Measurements from ENCODE around the gene SUPT16H. TPM values are rescaled to one million over a fixed set of nuclear protein-coding genes. Genes with fewer than 3 reads are reported as not detected.

The SUPT16H gene
- total RNA-seq (61.2 TPM), polyA plus RNA-seq (ENCODE audit: insufficient read depth in 1 of 8, insufficient read length in 8 of 8, low replicate concordance in 1 of 8) (10 to 100 TPM; 68.0 to 93.1 (median 78.9) TPM)
- long read RNA-seq, donor 1, full-length matches to known transcripts = 6 of 18 reads
- long read RNA-seq, donor 1, partial matches to known transcripts = 12 of 18 reads
- long read RNA-seq, donor 1, other reads (novel, unspliced or antisense) = 0 of 18 reads
- long read RNA-seq, donor 2, full-length matches to known transcripts = 3 of 3 reads
- long read RNA-seq, donor 2, partial matches to known transcripts = 0 of 3 reads
- long read RNA-seq, donor 2, other reads (novel, unspliced or antisense) = 0 of 3 reads
- long read RNA-seq, donor 3, full-length matches to known transcripts = 5 of 25 reads
- long read RNA-seq, donor 3, partial matches to known transcripts = 20 of 25 reads
- long read RNA-seq, donor 3, other reads (novel, unspliced or antisense) = 0 of 25 reads
- long read RNA-seq, donor 4, full-length matches to known transcripts = 2 of 12 reads
- long read RNA-seq, donor 4, partial matches to known transcripts = 10 of 12 reads
- long read RNA-seq, donor 4, other reads (novel, unspliced or antisense) = 0 of 12 reads
- long read RNA-seq, donor 5, full-length matches to known transcripts = 14 of 80 reads
- long read RNA-seq, donor 5, partial matches to known transcripts = 66 of 80 reads
- long read RNA-seq, donor 5, other reads (novel, unspliced or antisense) = 0 of 80 reads
- long read RNA-seq, donor 6, full-length matches to known transcripts = 11 of 47 reads
- long read RNA-seq, donor 6, partial matches to known transcripts = 36 of 47 reads
- long read RNA-seq, donor 6, other reads (novel, unspliced or antisense) = 0 of 47 reads
- long read RNA-seq, donor 7, full-length matches to known transcripts = 3 of 41 reads
- long read RNA-seq, donor 7, partial matches to known transcripts = 38 of 41 reads
- long read RNA-seq, donor 7, other reads (novel, unspliced or antisense) = 0 of 41 reads
- long read RNA-seq, donor 8, full-length matches to known transcripts = 11 of 18 reads
- long read RNA-seq, donor 8, partial matches to known transcripts = 7 of 18 reads
- long read RNA-seq, donor 8, other reads (novel, unspliced or antisense) = 0 of 18 reads
- long read RNA-seq, donor 9, full-length matches to known transcripts = 5 of 16 reads
- long read RNA-seq, donor 9, partial matches to known transcripts = 11 of 16 reads
- long read RNA-seq, donor 9, other reads (novel, unspliced or antisense) = 0 of 16 reads
- long read RNA-seq, donor 10, full-length matches to known transcripts = 11 of 35 reads
- long read RNA-seq, donor 10, partial matches to known transcripts = 24 of 35 reads
- long read RNA-seq, donor 10, other reads (novel, unspliced or antisense) = 0 of 35 reads
- long read RNA-seq, donor 11, full-length matches to known transcripts = 4 of 17 reads
- long read RNA-seq, donor 11, partial matches to known transcripts = 13 of 17 reads
- long read RNA-seq, donor 11, other reads (novel, unspliced or antisense) = 0 of 17 reads

GRCh38 chr14:21383848-21384493, at the start of gene SUPT16H:
Gene SUPT16H, minus strand, starts transcription at chr14:21384019. Its CDS starts 92 bp downstream, at chr14:21383927.
- Histone ChIP-seq H3K36me3 (ENCODE audit: control insufficient read depth, insufficient read depth, low read length) (peaks cover 25% of the 10 kb centered on the region), H3K9me3 (replicated peaks; ENCODE audit: control insufficient read depth, low read depth, low read length) (no peaks in the 10 kb centered on the region), H3K4me1 (ENCODE audit: control insufficient read depth, insufficient read depth, low read length) (peaks cover 4% of the 10 kb centered on the region), H3K27ac (ENCODE audit: low read length) (peak within 1 kb of the TSS; percentile 98), H3K4me3 (ENCODE audit: low read length) (peak within 1 kb of the TSS; percentile 89), H3K27me3 (ENCODE audit: control insufficient read depth, insufficient read depth, low read length) (no peaks in the 10 kb centered on the region)
- under 1% methylated on average over 36 of the region's 54 CpGs for WGBS (ENCODE audit: insufficient coverage)
- peak; percentile 99 for DNase-seq

- DNase-seq = no peak
- Histone ChIP-seq H3K9me3 (replicated peaks; ENCODE audit: control insufficient read depth, low read depth, low read length) (no peaks in the 10 kb centered on the region), H3K4me3 (ENCODE audit: low read length) (no peak overlapping the region), H3K36me3 (ENCODE audit: control insufficient read depth, insufficient read depth, low read length) (peaks cover 42% of the 10 kb centered on the region), H3K4me1 (ENCODE audit: control insufficient read depth, insufficient read depth, low read length) (peaks cover 11% of the 10 kb centered on the region), H3K27ac (ENCODE audit: low read length) (no peak overlapping the region), H3K27me3 (ENCODE audit: control insufficient read depth, insufficient read depth, low read length) (no peaks in the 10 kb centered on the region)
- 100% methylated on average over 2 of the region's 2 CpGs for WGBS (ENCODE audit: insufficient coverage)
Observed at GRCh38 chr14:21431126-21431525, 47.3 kb upstream of the SUPT16H start.

- DNase-seq = peak; percentile 42
- 71% methylated on average over 1 of the region's 4 CpGs for WGBS (ENCODE audit: insufficient coverage)
- Histone ChIP-seq H3K27ac (ENCODE audit: low read length) (no peak overlapping the region), H3K36me3 (ENCODE audit: control insufficient read depth, insufficient read depth, low read length) (peaks cover 57% of the 10 kb centered on the region), H3K27me3 (ENCODE audit: control insufficient read depth, insufficient read depth, low read length) (no peaks in the 10 kb centered on the region), H3K9me3 (replicated peaks; ENCODE audit: control insufficient read depth, low read depth, low read length) (no peaks in the 10 kb centered on the region), H3K4me3 (ENCODE audit: low read length) (no peak overlapping the region), H3K4me1 (ENCODE audit: control insufficient read depth, insufficient read depth, low read length) (peaks cover 9% of the 10 kb centered on the region)
Observed at GRCh38 chr14:21428930-21429329, 45.1 kb upstream of the SUPT16H start.

- peaks cover 9% of the 10 kb centered on the region for H3K4me1 ChIP-seq (ENCODE audit: control insufficient read depth, insufficient read depth, low read length)
- peaks cover 76% of the 10 kb centered on the region for H3K36me3 ChIP-seq (ENCODE audit: control insufficient read depth, insufficient read depth, low read length)
- no peak for DNase-seq
- H3K4me3 ChIP-seq (ENCODE audit: low read length) = no peak overlapping the region
- H3K9me3 ChIP-seq (replicated peaks; ENCODE audit: control insufficient read depth, low read depth, low read length) = no peaks in the 10 kb centered on the region
- no peaks in the 10 kb centered on the region for H3K27me3 ChIP-seq (ENCODE audit: control insufficient read depth, insufficient read depth, low read length)
- H3K27ac ChIP-seq (ENCODE audit: low read length) = no peak overlapping the region
- no CpG with 5 or more reads among the region's 1 CpG for WGBS (ENCODE audit: insufficient coverage)
Observed at GRCh38 chr14:21426692-21427091, 42.9 kb upstream of the SUPT16H start.

GRCh38 chr14:21419528-21419927, 35.7 kb upstream of the SUPT16H start:
- no peaks in the 10 kb centered on the region for H3K4me1 ChIP-seq (ENCODE audit: control insufficient read depth, insufficient read depth, low read length)
- no peak for DNase-seq
- WGBS (ENCODE audit: insufficient coverage) = 82% methylated on average over 4 of the region's 5 CpGs
- peaks cover 50% of the 10 kb centered on the region for H3K36me3 ChIP-seq (ENCODE audit: control insufficient read depth, insufficient read depth, low read length)
- no peaks in the 10 kb centered on the region for H3K9me3 ChIP-seq (replicated peaks; ENCODE audit: control insufficient read depth, low read depth, low read length)
- no peak overlapping the region for H3K27ac ChIP-seq (ENCODE audit: low read length)
- H3K4me3 ChIP-seq (ENCODE audit: low read length) = no peak overlapping the region
- no peaks in the 10 kb centered on the region for H3K27me3 ChIP-seq (ENCODE audit: control insufficient read depth, insufficient read depth, low read length)

- Histone ChIP-seq H3K4me3 (ENCODE audit: low read length) (no peak overlapping the region), H3K9me3 (replicated peaks; ENCODE audit: control insufficient read depth, low read depth, low read length) (no peaks in the 10 kb centered on the region), H3K27ac (ENCODE audit: low read length) (no peak overlapping the region), H3K4me1 (ENCODE audit: control insufficient read depth, insufficient read depth, low read length) (no peaks in the 10 kb centered on the region), H3K36me3 (ENCODE audit: control insufficient read depth, insufficient read depth, low read length) (peaks cover 58% of the 10 kb centered on the region), H3K27me3 (ENCODE audit: control insufficient read depth, insufficient read depth, low read length) (no peaks in the 10 kb centered on the region)
- no peak for DNase-seq
- whole genome bisulfite sequencing (ENCODE audit: insufficient coverage) = 100% methylated on average over 1 of the region's 4 CpGs
Observed at GRCh38 chr14:21415329-21415728, 31.5 kb upstream of the SUPT16H start.

GRCh38 chr14:21414137-21414631, 30.4 kb upstream of the SUPT16H start:
- Histone ChIP-seq H3K36me3 (ENCODE audit: control insufficient read depth, insufficient read depth, low read length) (peaks cover 53% of the 10 kb centered on the region), H3K4me1 (ENCODE audit: control insufficient read depth, insufficient read depth, low read length) (no peaks in the 10 kb centered on the region), H3K9me3 (replicated peaks; ENCODE audit: control insufficient read depth, low read depth, low read length) (no peaks in the 10 kb centered on the region), H3K27me3 (ENCODE audit: control insufficient read depth, insufficient read depth, low read length) (no peaks in the 10 kb centered on the region), H3K4me3 (ENCODE audit: low read length) (no peak overlapping the region), H3K27ac (ENCODE audit: low read length) (no peak overlapping the region)
- no peak for DNase-seq
- no CpG with 5 or more reads among the region's 1 CpG for WGBS (ENCODE audit: insufficient coverage)

GRCh38 chr14:21408147-21408546, 24.3 kb upstream of the SUPT16H start:
- DNase-seq = no peak
- Histone ChIP-seq H3K4me1 (ENCODE audit: control insufficient read depth, insufficient read depth, low read length) (no peaks in the 10 kb centered on the region), H3K36me3 (ENCODE audit: control insufficient read depth, insufficient read depth, low read length) (peaks cover 71% of the 10 kb centered on the region), H3K9me3 (replicated peaks; ENCODE audit: control insufficient read depth, low read depth, low read length) (no peaks in the 10 kb centered on the region), H3K4me3 (ENCODE audit: low read length) (no peak overlapping the region), H3K27ac (ENCODE audit: low read length) (no peak overlapping the region), H3K27me3 (ENCODE audit: control insufficient read depth, insufficient read depth, low read length) (no peaks in the 10 kb centered on the region)
- 57% methylated on average over 1 of the region's 3 CpGs for WGBS (ENCODE audit: insufficient coverage)

- Histone ChIP-seq H3K27me3 (ENCODE audit: control insufficient read depth, insufficient read depth, low read length) (no peaks in the 10 kb centered on the region), H3K36me3 (ENCODE audit: control insufficient read depth, insufficient read depth, low read length) (peaks cover 74% of the 10 kb centered on the region), H3K4me1 (ENCODE audit: control insufficient read depth, insufficient read depth, low read length) (no peaks in the 10 kb centered on the region), H3K4me3 (ENCODE audit: low read length) (no peak overlapping the region), H3K27ac (ENCODE audit: low read length) (no peak overlapping the region), H3K9me3 (replicated peaks; ENCODE audit: control insufficient read depth, low read depth, low read length) (no peaks in the 10 kb centered on the region)
- no peak for DNase-seq
Observed at GRCh38 chr14:21406213-21406612, 22.4 kb upstream of the SUPT16H start.

Measured in muscle of leg (tissue), 16 donors.